ENCODE measurements around the gene FOXO1.

Gene FOXO1

DNA sequence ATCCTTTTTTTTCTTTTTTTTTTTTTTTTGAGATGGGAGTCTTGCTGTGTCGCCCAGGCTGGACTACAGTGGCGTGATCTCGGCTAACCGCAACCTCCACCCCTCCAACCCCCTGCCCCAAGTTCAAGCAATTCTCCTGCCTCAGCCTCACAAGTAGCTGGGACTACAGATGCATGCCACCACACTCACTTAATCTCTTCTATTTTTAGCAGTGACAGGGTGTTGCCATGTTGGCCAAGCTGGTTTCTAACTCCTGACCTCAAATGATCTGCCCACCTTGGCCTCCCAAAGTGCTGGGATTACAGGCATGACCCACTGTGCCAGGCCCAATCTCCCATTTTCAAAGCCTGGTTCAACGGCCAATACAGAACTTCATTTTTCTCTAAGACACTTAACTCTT is 9.1 kb downstream of the FOXO1 start:
- TF ChIP-seq NFIC (IDR thresholded peaks at IDR 0.05) (no peak), REST (IDR thresholded peaks at IDR 0.05; ENCODE audit: low read depth) (no peak), USF1 (IDR thresholded peaks at IDR 0.05) (no peak), TCF12 (IDR thresholded peaks at IDR 0.05; ENCODE audit: low read depth) (no peak), MAX (IDR thresholded peaks at IDR 0.05) (no peak), EGR1 (IDR thresholded peaks at IDR 0.05) (no peak), YY1 (IDR thresholded peaks at IDR 0.05; ENCODE audit: low read depth) (no peak), FOXM1 (IDR thresholded peaks at IDR 0.05; ENCODE audit: borderline replicate concordance, low read depth) (no peak), CEBPB (IDR thresholded peaks at IDR 0.05) (no peak), CREB1 (IDR thresholded peaks at IDR 0.05; ENCODE audit: low read depth) (no peak), TAF1 (IDR thresholded peaks at IDR 0.05; ENCODE audit: low read depth) (no peak), ZBTB7A (IDR thresholded peaks at IDR 0.05; ENCODE audit: low read depth) (no peak), RAD21 (IDR thresholded peaks at IDR 0.05; ENCODE audit: low read depth) (no peak), TEAD4 (IDR thresholded peaks at IDR 0.05) (no peak), EP300 (IDR thresholded peaks at IDR 0.05; ENCODE audit: borderline replicate concordance) (no peak)

- TF ChIP-seq FOXM1 (IDR thresholded peaks at IDR 0.05; ENCODE audit: borderline replicate concordance, low read depth) (no peak), CREB1 (IDR thresholded peaks at IDR 0.05; ENCODE audit: low read depth) (no peak), TAF1 (IDR thresholded peaks at IDR 0.05; ENCODE audit: low read depth) (no peak), RAD21 (IDR thresholded peaks at IDR 0.05; ENCODE audit: low read depth) (no peak)
Measured at GRCh38 chr13:40656358-40656757, 10.1 kb downstream of the FOXO1 start.

DNA sequence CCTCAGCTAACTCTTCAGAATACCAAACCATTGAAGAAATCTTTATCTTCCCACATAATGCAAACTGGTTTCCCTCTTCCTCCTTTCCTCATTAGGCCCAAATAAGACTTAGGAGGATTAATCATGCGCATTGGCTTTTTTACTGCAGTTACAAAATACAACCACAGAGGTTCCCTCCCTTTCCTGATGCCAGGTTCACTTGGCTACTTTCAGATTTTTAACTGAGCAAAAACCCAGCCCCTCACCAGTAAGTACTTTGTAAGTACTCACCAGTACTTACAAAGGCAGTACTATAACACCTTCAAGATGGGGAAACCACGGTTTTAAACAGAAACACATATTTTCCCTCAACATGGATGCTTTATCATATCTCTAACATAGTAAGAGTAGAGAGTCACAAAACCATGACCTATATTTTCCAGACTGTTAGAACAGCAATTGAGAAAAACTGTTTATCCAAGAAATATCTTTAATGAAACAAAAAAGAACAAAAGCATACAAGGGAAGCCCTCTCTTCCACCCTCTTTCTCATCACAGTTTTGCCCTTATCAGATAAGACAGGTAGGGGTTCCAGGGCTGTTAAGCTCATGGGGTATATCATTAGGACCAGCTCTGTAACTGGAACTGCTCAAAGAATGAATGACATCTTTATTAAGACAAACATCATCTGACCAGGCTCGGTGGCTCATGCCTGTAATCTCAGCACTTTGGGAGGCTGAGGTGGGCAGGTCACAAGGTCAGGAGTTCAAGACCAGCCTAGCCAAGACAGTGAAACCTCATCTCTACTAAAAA is 12.7 kb downstream of the FOXO1 start:
- TF ChIP-seq TAF1 (IDR thresholded peaks at IDR 0.05; ENCODE audit: low read depth), result no peak
- TF ChIP-seq MAX (IDR thresholded peaks at IDR 0.05), result no peak
- no peak for TF ChIP-seq NFIC (IDR thresholded peaks at IDR 0.05)
- TF ChIP-seq TCF12 (IDR thresholded peaks at IDR 0.05; ENCODE audit: low read depth), result no peak
- TF ChIP-seq CREB1 (IDR thresholded peaks at IDR 0.05; ENCODE audit: low read depth), result no peak
- TF ChIP-seq FOXM1 (IDR thresholded peaks at IDR 0.05; ENCODE audit: borderline replicate concordance, low read depth), result no peak
- TF ChIP-seq RAD21 (IDR thresholded peaks at IDR 0.05; ENCODE audit: low read depth), result no peak
- TF ChIP-seq REST (IDR thresholded peaks at IDR 0.05; ENCODE audit: low read depth), result no peak
- TF ChIP-seq EGR1 (IDR thresholded peaks at IDR 0.05), result no peak
- TF ChIP-seq ZBTB7A (IDR thresholded peaks at IDR 0.05; ENCODE audit: low read depth), result no peak
- TF ChIP-seq YY1 (IDR thresholded peaks at IDR 0.05; ENCODE audit: low read depth), result no peak
- no peak for TF ChIP-seq USF1 (IDR thresholded peaks at IDR 0.05)
- TF ChIP-seq TEAD4 (IDR thresholded peaks at IDR 0.05), result no peak
- TF ChIP-seq EP300 (IDR thresholded peaks at IDR 0.05; ENCODE audit: borderline replicate concordance), result no peak
- TF ChIP-seq CEBPB (IDR thresholded peaks at IDR 0.05), result no peak

GRCh38 chr13:40652588-40652940 is 13.9 kb downstream of the FOXO1 start:
- no peak for TF ChIP-seq RAD21 (IDR thresholded peaks at IDR 0.05; ENCODE audit: low read depth)
- TF ChIP-seq FOXM1 (IDR thresholded peaks at IDR 0.05; ENCODE audit: borderline replicate concordance, low read depth), result no peak
- no peak for TF ChIP-seq NFIC (IDR thresholded peaks at IDR 0.05)
- TF ChIP-seq CREB1 (IDR thresholded peaks at IDR 0.05; ENCODE audit: low read depth), result no peak
- no peak for TF ChIP-seq EP300 (IDR thresholded peaks at IDR 0.05; ENCODE audit: borderline replicate concordance)
- TF ChIP-seq MAX (IDR thresholded peaks at IDR 0.05), result no peak
- TF ChIP-seq YY1 (IDR thresholded peaks at IDR 0.05; ENCODE audit: low read depth), result no peak
- TF ChIP-seq CEBPB (IDR thresholded peaks at IDR 0.05), result no peak
- TF ChIP-seq REST (IDR thresholded peaks at IDR 0.05; ENCODE audit: low read depth), result no peak
- TF ChIP-seq TAF1 (IDR thresholded peaks at IDR 0.05; ENCODE audit: low read depth), result no peak
